GM19023 (cell line): Measurements from ENCODE around the gene PGBD5.
"Not testable (repeated sequence)": the region's sequence is repeated elsewhere in the genome, so short reads cannot be mapped to it uniquely, and the experiment has no call there.

Experiments used
- ATAC-seq: cut with Tn5 transposase; IDR thresholded peaks from one replicate; pipeline ENCODE4 v1.9.1; 2021; ENCODE audit warnings: mild to moderate bottlenecking, moderate library complexity; ENCODE audit not compliant: unreplicated experiment

PGBD5 gene

DNA sequence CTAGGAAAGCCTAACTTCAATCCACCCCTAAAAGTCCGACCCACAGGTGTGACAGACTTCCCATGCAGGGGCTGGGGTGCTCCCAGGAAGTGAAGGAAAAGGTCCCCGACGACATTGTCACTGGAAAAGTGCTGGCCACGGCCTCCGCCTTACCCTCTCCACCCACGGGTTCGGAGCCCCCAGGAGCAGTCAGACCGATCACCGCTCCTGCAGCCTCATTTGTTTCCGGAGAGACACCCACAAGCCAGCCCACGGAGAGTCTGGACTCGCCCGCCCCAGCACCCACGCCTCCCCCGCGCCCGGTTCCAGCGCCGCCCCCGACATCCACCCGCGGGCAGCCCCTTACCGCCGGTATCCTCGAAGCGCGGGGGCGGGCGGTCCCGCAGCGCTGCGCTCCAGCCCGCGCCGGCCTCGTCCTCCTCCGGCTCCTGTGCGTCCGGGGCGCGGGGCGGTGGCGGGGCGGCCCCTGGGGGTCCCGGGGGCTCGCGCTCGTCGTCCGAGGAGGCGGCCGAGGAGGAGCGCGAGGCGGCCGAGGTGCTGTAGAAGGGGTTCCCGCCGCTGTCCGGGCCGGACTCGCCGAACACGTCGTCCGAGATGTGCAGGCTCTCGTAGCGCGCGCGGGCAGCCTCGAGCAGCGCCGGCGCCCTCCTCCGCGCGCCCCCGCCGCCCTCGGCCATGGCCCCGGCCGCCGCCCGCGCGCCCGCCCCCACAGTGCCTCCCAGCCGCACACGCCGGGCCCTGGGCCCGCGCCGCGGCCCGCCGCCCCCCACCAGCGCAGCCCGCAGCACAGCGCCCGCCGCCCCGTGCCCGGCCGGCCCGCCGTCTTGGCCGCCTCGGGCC, 660 bp downstream of the PGBD5 start:
- no peak for ATAC-seq

DNA sequence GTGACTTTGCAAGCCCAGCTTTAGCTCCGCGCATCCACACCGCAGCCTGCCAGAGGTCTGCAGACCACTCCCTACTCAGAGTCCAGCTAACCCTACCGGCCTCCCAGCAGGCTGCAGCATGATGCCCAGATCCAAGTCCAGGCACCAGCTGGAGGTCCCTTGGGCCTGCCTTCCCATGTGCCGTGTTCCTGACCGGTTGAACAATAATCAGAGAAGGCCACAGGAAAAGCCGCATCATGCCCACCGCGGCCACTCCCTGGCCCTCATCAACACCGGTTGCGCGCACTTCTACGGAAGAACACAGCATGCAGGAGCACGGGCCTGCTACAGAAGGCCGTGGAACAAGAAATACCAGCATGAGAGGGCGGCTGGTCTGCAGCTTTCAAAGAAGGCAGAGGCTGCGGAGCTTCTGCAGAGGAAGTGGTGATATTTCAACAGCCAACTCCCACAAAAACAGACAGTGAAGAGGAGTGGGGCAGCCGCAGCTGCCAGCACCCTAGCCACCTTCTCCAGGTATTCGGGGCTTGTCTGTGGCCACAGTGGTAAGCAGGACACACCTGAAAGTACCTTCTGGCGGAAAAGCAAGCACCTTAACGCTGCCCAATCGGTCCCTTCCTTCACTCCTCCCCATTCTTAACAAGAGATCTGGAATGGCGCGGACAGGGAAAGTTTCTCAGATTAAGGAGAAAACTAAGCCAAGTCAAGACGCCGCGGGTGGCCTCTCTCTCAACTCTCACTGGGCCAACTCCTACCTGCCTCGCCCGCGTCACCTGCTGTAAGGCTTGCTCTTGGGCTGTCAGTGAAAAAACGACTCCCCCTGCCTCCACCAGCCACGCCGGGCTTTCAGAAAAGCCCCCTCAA, 1.5 kb downstream of the PGBD5 start:
- no peak for ATAC-seq

DNA sequence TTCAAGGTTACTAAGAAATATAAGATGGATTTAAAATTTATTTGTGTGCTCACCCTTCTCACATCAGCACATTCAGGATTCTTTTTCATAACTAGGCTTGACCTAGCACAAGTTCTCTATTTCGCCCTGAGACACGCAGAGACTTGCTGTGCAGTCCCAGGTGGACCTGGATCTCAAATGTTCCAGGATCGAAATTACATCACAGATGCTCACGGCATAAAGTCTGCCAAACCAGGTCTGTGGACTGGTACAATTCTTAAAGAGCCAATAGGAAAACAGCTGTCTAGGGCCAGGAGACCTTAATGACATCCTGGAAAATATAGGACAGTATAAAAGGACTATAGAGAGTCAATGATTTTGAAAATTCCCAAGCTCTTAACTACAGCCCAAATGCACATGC, 2.2 kb downstream of the PGBD5 start:
- no peak for ATAC-seq

DNA sequence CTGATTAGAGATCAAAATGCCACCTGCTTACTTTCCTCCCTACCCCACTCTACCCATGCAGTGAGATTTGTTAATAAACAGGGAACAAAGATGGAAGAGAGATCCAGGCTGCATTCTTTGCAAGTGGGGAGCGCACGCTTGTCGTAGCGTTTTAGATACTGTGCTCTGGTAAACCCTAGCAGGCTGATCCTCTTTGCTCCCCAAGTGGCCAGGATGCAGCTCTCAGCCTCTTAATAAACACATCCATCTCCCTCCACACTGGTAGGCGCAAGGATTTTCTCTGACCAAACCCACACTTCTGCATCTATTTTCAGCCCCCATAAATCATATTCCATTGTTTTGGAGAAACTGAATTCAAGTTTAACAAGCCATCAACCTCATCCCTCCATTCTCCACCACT, 2.9 kb downstream of the PGBD5 start:
- no peak for ATAC-seq

DNA sequence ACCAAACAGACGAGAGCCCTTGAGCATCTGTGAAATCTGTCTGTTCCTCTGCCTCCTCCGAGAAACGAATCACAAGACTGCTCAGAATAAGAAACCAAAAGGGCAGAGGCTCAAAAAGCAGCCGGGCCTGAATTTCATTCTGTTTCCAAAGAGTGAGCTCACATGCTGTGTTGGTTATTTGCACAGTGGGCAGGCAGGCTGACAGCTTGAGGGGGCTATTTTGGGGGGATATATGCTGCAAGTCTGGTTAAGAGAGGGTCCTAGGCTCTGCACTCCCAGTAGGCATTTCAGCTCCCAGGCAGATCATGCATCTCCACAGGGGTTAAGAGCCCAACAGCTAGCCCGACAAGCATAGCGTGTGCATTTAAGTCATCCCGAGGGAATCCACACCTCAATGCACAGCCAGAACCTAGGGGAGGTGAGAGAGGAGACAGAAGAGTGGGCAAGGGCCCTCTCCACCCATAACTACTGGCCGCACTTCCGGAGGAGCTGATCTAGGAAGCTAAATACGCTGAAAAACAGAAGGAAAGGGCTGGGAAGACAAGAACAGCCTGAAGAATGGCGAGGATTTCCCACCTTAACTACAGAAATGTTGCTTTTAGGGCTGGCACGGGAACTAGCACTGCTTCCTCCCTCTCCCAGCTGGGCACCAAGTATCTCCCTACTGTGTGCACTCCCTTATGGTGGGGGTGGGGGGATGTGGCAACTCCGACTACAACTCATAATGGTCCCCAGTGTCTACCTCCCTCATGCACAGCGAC, 3.7 kb downstream of the PGBD5 start:
- no peak for ATAC-seq

DNA sequence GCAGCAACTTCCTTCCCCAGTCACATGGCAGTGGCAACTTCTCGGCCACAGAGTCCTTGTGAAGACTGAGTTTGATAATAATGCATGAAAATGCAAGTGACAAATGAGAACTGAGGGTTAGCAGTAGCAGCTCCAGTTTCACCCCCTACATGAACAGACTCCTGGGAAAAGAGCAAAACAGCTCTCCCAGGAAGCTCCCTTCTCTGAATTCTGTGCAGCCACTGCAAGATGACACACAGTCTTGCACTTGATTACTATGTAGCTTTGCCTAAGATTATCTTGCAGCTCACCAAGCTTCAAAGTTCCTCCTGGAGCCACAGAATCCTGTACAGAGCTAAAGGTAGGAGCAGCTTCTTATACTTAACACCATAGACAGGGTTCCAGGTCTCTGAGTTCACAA, 4.7 kb downstream of the PGBD5 start:
- no peak for ATAC-seq

DNA sequence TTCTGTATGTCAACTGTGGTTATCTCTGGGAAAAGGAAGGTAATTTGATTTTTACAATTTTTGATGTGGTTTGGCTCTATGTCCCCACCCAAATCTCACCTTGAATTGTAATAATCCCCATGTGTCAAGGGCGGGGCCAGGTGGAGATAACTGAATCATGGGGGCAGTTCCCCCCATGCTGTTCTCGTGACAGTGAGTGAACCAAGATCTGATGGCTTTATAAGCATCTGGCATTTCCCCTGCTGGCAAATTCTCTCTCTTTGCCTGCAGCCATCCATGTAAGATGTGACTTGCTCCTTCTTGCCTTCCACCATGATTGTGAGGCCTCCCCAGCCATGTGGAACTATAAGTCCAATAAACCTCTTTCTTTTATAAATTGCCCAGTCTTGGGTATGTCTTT, 5.8 kb downstream of the PGBD5 start:
- ATAC-seq, result not testable (repeated sequence)

DNA sequence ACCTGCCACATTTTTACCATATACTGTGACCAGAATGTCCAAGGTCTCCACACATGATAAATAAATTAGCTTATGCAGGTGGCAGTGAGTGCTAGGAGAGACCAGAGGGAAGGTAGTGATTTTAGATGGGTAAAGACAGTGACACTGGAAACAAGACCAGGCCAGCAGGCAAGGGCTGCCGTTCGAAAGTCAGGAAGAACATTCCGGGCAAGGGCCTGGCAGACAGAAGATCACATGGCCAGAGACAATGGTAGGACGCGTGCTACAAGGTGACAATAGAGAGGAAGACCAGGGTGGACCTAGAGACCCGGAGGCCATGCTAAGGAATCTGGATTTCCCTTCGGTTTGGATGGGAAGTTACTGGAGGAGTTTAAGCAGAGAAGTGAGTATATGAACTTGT, 9.7 kb downstream of the PGBD5 start:
- no peak for ATAC-seq

DNA sequence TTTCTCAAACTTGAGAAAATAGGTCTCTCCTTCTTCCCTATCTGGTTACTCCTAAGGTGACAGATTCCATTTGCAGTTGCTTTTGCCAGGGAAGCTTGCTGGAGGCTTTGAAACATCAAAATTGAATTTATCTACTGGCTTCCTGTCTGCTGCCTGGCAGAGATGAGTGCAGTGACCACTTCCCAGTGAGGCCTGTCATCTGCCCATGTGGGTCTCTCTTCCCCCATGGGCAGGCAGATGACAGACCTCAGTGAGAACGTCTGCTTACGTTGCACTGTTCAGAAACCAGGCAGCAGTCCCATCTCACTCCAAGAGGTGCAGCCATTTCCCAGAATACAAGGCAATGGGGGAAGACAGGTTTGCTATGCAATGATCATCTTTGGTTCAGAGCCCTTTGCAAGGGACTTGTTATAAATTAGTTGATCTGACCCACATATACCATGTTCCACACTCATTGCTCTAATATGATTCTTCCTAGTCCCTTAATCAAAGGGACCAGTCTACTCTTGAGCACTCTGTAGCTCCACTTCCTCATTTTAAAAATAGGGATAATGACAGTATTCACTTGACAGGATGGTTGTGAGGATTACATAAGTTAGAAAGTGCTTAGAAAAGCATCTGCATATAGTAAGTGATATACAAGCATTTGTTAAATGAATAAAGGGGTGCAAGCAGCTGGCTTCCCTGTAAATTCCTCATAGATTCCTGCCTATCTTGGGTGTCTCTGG, 10.6 kb downstream of the PGBD5 start:
- ATAC-seq, result no peak

DNA sequence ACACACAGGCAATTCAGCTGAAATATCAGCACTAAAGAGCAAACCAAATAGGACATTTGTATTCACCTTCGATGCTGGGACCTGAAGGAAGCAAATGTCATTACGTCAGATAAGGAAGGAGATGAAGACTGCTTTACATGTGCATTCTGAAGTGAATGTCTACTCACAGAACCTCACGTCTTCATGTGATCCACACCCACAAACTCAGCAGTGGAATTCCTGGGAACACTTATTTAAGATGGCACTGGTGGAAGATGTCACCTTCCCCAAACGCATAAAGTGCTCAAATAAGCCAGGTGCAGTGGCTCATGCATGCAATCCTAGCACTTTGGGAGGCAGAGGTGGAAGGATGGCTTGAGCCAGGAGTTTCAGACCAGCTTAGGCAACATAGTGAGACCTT, 11.4 kb downstream of the PGBD5 start:
- ATAC-seq, result no peak

DNA sequence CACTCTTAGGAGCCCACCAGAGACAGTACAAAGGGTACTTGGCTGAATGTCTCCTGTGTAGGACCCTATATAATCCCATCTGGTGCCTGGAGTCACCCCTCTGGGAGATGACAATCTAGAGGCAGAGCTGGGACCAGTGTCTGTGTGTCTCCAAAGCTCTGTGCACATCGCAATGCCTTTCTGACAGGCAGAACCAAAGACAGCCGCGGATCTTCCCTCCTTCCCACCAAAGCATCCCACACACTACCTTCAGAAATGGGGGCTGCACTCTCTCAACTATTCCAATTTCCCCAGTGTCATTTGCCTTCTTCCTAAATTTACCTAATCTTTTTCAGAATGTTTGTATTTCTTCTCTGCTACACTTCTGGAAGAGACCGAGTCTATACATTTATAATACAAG, 12.0 kb downstream of the PGBD5 start:
- ATAC-seq, result no peak

DNA sequence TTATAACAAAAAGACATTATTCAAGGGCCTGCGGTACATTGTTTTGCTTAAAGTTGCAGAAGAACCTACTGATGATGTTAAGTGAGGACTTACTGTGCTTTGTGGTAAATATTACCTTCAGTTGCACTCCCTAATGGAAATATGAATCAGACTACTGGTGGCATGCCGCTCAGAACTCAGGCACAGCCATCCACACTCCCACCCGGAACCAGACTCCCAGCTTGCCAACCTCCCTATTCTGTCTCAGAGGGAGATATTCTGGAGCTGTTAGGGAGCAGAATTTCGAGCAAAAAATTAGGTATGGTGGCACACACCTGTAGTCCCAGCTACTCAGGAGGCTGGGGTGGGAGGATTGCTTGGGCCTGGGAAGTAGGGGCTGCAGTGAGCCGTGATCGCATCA, 13.1 kb downstream of the PGBD5 start:
- ATAC-seq, result no peak

DNA sequence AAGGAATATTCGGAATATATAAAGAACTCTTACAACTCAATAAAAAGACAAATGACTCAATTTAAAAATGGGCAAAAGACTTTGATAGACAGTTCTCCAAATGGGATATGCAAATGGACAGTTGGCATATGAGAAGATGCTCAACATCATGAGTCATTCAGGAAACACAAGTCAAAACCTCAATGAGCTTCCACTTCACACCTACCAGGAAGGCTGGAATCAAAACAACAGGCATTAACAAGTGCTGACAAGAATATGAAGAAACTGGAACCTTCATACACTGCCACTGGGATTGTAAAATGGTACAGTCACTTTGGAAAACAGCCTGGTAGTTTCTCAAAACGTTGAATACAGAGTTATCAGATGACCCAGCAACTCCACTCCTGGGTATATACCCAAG, 17.2 kb downstream of the PGBD5 start:
- ATAC-seq, result no peak

DNA sequence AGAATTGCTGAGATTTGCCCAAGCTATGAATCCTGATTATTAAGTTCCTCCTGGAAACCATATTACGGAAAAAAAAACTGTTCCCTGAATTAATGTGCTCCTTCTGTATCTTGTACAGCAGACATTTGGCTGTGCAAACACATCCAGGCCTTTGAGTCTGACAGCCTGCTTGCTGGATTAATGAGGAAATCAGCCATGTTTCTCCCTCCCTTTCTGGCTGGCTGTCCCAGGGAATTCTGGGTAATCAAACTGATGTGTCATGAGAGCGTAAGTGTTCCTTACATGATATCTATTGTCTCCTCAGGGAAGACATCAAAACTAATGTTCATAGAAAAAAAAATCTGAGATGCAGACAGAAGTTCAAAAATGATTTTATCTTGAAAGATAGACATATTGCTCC, 18.8 kb downstream of the PGBD5 start:
- no peak for ATAC-seq

DNA sequence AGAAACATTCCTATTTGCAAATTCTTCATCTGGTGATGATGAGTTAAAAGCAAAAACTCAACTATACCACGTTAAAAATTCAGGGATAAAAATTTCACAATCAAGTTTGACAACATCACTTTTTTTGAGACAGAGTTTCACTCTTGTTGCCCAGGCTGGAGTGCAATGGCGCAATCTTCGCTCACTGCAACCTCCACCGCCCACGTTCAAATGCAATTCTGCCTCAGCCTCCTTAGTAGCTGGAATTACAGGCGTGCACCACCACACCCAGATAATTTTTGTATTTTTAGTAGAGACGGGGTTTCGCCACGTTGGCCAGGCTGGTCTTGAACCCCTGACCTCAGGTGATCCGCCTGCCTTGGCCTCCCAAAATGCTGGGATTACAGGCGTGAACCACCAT, 19.4 kb downstream of the PGBD5 start:
- not testable (repeated sequence) for ATAC-seq

DNA sequence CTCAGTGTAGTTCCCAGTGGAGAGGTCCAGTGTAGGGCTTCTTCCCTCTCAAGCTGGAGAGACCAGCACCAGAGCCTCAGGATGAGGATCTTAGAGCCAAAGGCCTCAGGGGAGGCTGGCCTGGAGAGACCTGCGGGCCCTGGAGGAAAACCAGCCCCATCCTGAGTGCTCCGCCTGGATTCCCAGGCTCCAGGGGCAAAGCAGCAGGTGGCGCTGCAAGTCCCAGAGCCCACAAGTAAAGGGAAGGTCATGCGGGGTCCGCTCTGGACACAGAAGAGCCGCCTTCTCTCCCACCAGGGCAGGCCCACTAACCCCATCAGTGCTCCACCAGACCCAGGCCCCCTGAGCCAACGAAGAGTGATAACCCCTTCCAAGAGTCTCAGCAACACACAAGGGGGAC, 22.7 kb downstream of the PGBD5 start:
- no peak for ATAC-seq

DNA sequence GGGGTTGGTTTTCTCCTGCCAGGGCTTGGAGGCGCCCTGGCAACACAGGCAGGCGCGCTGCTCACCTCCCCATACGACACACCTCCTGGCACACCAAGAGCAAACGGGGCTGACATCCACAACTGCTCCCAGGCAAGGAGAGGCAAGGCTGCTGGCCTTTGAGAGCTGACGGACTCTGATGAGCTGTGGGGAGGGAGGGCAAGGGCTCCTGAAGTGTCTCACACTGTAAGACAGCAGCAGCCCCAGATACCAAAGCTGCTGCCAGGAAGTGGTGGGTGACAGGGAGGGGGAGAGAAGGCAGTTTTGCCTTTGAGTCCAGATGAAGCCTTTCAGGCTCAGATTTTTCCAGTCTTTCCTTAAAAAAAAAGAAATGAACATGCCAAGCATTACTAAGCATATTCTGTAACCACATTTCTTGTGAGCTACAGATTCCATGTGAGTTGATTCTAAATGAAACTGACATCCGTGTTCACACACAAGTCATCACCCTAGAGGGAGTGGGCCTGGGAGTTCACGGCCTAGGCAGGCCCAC, 24.3 kb downstream of the PGBD5 start:
- no peak for ATAC-seq

DNA sequence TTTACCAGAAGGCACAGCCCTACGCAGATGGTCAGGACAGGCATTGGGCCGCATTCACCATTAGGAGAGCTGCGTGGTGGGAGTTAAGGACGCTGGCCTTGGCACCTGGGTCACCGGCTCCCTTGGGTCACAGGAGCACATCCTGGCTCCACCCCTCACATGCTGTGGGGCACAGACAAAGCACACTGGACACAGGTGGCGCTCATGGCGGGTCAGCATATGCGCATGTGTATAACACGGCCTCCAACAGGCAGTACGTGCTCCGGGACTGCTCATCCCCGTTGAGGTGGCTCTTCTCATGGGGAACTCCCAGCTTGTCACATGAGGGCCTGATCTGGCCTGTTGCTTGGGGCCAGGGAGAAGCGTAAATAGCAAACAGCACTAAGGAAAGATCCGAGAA, 25.0 kb downstream of the PGBD5 start:
- no peak for ATAC-seq

DNA sequence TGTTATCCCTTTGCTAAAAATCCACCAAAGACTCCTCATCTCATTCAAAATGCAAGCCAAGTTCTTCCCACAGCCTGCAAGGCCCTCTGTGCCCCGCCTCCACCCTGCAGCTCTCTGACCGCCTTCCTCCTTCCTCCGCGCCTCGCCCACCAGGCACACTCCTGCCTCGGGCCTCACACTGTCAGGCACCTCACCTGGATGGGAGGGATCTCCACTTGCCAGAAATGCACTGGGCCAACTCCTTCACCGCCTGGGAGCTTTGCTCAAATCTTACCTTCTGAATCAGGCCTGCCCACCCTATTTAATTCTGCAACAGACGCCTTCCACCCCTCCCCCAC, 26.2 kb downstream of the PGBD5 start:
- no peak for ATAC-seq

DNA sequence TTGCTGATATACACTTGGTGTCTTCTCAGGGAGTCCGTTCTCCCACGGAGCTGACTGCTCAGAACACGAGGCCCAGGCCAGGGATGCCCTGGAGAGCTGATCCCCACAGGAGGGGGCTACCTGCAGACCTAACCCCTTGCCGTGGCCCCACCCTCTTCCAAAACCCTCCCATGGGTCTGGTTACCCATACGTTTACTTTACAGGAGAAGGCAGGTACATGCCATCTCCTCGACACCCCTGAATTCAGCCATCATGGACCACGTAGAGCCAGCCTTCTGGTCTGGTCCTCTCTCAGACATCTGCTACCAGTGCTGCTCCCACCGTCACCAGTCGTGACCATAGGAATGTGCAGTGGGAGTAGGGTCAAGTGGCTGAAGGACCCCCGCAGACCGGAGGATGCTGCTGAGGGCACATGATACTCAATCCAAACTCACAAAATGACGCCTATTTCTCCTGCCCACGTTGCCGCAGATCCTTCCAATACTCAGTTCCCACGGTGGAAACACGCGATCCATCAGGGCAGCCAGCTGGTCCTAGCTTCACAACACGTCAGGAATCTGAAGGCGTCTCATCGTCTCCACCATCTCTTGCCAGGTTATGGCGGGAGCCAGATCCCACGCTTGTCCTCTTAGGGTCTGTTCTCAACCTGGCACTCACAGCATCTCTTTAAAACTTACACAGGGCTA, 26.7 kb downstream of the PGBD5 start:
- ATAC-seq, result no peak
